Measurements from ENCODE around the gene HDLBP.

HDLBP gene

DNA sequence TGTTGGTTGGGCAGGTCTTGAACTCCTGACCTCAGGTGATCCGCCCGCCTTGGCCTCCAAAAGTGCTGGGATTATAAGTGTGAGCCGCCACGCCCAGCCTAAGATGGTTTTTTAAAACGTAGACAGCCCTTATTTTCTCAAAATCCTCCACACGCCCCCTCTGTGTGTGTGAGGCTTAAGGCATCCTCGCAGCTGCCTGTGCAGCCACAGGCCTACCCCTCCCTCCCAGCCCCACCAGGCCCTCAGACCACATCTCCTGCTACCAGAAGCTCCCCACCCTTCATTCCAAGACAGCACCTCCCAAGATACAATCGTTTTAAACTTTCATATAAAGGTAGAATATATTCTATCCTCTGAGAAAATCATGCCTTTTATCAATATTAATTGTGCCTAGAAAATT is 122.2 kb downstream of the HDLBP start:
- H3K4me1 ChIP-seq (ENCODE audit: control insufficient read depth in 5 of 5, insufficient read depth in 5 of 5, low read length in 5 of 5) = no peaks in the 10 kb centered on the region
- H3K9ac ChIP-seq (ENCODE audit: low read length in 5 of 5) = no peak overlapping the region
- no peaks in the 10 kb centered on the region for H3K36me3 ChIP-seq (ENCODE audit: control insufficient read depth in 5 of 5, insufficient read depth in 5 of 5, low read length in 5 of 5)
- no peaks in the 10 kb centered on the region for H3K9me3 ChIP-seq (ENCODE audit: control insufficient read depth in 5 of 5, low read length in 5 of 5)
- peaks cover 0 to 8% (median 3%) of the 10 kb centered on the region in 5 donors for H3K27me3 ChIP-seq (ENCODE audit: control insufficient read depth in 5 of 5, insufficient read depth in 4 of 5, low read length in 5 of 5)
- H3K27ac ChIP-seq (ENCODE audit: low read depth, low read length) = no peak overlapping the region
- no peak overlapping the region for H3K4me3 ChIP-seq (ENCODE audit: low read depth in 1 of 5, low read length in 5 of 5)

DNA sequence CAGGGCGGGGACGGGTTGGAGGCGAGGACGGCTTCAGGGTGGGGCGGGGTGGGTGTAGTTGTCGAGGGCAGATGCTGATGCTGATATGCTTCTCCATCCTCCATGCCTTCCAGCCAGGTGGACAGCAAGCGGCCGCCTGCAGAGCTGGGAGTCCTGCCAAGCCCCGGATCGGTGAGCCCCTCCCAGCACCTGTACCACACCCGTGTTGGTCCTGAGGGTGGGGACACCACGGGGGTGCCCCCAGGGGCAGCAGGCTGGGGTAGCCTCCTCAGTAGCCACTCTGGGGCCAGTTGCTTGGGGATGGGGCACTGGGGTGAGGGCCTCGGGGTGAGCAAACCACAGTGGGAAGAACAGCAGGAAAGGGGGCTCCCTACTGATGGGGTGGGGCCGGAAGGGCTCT is 124.4 kb downstream of the HDLBP start:
- no peaks in the 10 kb centered on the region for H3K4me1 ChIP-seq (ENCODE audit: control insufficient read depth in 5 of 5, insufficient read depth in 5 of 5, low read length in 5 of 5)
- H3K36me3 ChIP-seq (ENCODE audit: control insufficient read depth in 5 of 5, insufficient read depth in 5 of 5, low read length in 5 of 5) = no peaks in the 10 kb centered on the region
- no peak overlapping the region for H3K27ac ChIP-seq (ENCODE audit: low read depth, low read length)
- no peak overlapping the region for H3K4me3 ChIP-seq (ENCODE audit: low read depth in 1 of 5, low read length in 5 of 5)
- peaks cover 5 to 18% (median 12%) of the 10 kb centered on the region in 5 donors for H3K27me3 ChIP-seq (ENCODE audit: control insufficient read depth in 5 of 5, insufficient read depth in 4 of 5, low read length in 5 of 5)
- H3K9me3 ChIP-seq (ENCODE audit: control insufficient read depth in 5 of 5, low read length in 5 of 5) = no peaks in the 10 kb centered on the region
- H3K9ac ChIP-seq (ENCODE audit: low read length in 5 of 5) = no peak overlapping the region

- peaks cover 5 to 18% (median 12%) of the 10 kb centered on the region in 5 donors for H3K27me3 ChIP-seq (ENCODE audit: control insufficient read depth in 5 of 5, insufficient read depth in 4 of 5, low read length in 5 of 5)
- H3K27ac ChIP-seq (ENCODE audit: low read depth, low read length) = no peak overlapping the region
- no peaks in the 10 kb centered on the region for H3K36me3 ChIP-seq (ENCODE audit: control insufficient read depth in 5 of 5, insufficient read depth in 5 of 5, low read length in 5 of 5)
- H3K4me1 ChIP-seq (ENCODE audit: control insufficient read depth in 5 of 5, insufficient read depth in 5 of 5, low read length in 5 of 5) = no peaks in the 10 kb centered on the region
- H3K4me3 ChIP-seq (ENCODE audit: low read depth in 1 of 5, low read length in 5 of 5) = no peak overlapping the region
- H3K9me3 ChIP-seq (ENCODE audit: control insufficient read depth in 5 of 5, low read length in 5 of 5) = no peaks in the 10 kb centered on the region
- H3K9ac ChIP-seq (ENCODE audit: low read length in 5 of 5) = no peak overlapping the region
These were observed 125.0 kb downstream of the HDLBP start for GRCh38 chr2:241190291-241190981.

DNA sequence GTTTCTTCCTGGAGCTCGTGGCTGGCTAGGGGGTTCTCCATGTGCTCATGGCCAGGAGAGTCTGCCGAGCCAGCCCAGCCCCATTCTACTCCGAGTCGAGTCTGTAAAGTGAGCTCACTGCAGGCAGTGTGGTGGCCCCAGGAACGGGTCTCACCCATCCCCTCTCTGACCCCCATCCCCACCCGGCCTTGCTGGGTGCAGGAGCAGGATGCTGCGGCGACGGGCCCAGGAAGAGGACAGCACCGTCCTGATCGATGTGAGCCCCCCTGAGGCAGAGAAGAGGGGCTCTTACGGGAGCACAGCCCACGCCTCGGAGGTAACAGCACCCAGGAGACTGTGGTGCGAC is 125.6 kb downstream of the HDLBP start:
- Histone ChIP-seq H3K9ac (ENCODE audit: low read length in 5 of 5) (no peak overlapping the region), H3K4me3 (ENCODE audit: low read depth in 1 of 5, low read length in 5 of 5) (no peak overlapping the region), H3K27me3 (ENCODE audit: control insufficient read depth in 5 of 5, insufficient read depth in 4 of 5, low read length in 5 of 5) (peaks cover 5 to 18% (median 12%) of the 10 kb centered on the region in 5 donors), H3K9me3 (ENCODE audit: control insufficient read depth in 5 of 5, low read length in 5 of 5) (no peaks in the 10 kb centered on the region), H3K36me3 (ENCODE audit: control insufficient read depth in 5 of 5, insufficient read depth in 5 of 5, low read length in 5 of 5) (no peaks in the 10 kb centered on the region), H3K27ac (ENCODE audit: low read depth, low read length) (no peak overlapping the region), H3K4me1 (ENCODE audit: control insufficient read depth in 5 of 5, insufficient read depth in 5 of 5, low read length in 5 of 5) (no peaks in the 10 kb centered on the region)

DNA sequence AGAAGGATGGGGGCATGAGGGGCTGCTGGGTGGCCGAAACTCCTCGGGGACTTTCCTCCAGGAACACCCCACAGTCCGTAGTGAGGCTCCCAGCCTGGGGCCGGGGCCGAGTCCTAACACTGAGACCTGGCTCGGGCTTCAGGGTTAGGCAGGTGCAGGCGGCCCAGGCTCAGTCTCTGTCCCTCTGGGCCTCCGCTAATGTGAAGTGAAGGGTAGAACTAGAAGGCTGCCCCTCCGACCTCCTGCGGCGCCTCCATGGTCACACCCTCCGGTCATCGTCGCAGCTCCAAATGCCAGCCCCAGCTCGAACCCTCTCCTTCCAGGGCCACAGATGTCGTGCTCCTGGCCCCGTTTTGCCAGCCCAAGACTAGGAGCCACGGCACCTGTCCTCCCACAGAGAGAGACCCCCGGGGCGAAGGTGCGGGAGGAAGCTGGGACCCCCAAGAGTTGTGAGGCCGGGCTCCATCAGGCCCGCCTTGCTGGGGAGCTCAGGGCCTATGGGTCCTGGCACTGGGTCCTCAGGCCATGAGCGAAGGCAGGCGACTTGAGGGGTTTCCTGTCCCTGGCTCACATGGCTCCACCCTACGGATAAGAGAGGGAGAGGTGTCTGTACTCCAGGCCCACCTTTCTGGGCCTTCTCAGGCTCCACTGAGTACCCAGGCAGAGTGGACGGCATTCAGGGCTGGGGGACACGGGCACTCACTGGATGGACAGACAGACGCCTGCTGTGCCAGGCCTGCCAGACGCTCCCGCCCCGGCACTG is 126.2 kb downstream of the HDLBP start:
- no peak overlapping the region for H3K27ac ChIP-seq (ENCODE audit: low read depth, low read length)

DNA sequence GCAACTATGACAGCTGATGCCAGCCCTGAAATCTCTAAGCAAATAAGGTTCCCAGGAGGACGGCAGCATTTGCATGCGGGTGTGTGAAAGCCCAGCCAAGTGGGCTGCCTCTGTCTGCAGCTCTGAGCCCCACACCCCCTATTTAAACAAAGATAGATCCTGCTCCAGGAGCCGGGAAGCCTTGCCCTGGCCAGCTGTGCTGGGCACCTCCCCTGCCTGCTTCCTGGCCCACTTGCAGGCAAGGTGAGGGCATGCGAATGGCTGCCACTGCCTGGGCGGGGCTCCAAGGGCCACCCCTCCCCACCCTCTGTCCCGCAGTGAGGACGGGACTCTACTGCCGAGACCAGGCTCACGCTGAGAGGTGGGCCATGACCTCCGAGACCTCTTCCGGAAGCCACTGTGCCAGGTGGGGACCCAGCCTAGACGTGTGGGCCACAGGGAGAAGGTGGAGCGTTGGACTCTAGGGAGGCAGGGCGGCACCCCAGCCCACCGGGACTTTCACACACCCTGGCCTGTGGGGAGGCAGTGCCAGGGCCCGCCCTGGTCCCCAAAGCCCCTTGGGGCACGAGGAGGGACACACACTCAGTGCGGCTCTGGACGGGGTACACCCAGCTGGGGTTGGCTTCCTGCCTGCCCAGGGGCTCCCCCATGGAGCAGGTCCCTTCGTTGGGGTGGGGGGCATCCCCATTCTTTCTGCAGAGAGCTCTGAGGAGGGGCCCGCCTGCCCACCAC is 126.9 kb downstream of the HDLBP start, which contains the start of gene ANO7:
ANO7 (plus strand) TSS at position 317 of the 732 bp plus-strand sequence. CDS start 1,387 bp downstream, outside the sequence.
- Histone ChIP-seq H3K9me3 (ENCODE audit: control insufficient read depth in 5 of 5, low read length in 5 of 5) (no peaks in the 10 kb centered on the region), H3K9ac (ENCODE audit: low read length in 5 of 5) (no peak within 1 kb of the TSS), H3K27me3 (ENCODE audit: control insufficient read depth in 5 of 5, insufficient read depth in 4 of 5, low read length in 5 of 5) (peaks cover 5 to 18% (median 12%) of the 10 kb centered on the region in 5 donors), H3K4me3 (ENCODE audit: low read depth in 1 of 5, low read length in 5 of 5) (no peak within 1 kb of the TSS), H3K36me3 (ENCODE audit: control insufficient read depth in 5 of 5, insufficient read depth in 5 of 5, low read length in 5 of 5) (peaks cover 0 to 3% (median 2%) of the 10 kb centered on the region in 5 donors), H3K4me1 (ENCODE audit: control insufficient read depth in 5 of 5, insufficient read depth in 5 of 5, low read length in 5 of 5) (no peaks in the 10 kb centered on the region), H3K27ac (ENCODE audit: low read depth, low read length) (no peak within 1 kb of the TSS)

More for the DNA sequence above, 126.2 kb downstream of the HDLBP start:
- Histone ChIP-seq H3K4me1 (ENCODE audit: control insufficient read depth in 5 of 5, insufficient read depth in 5 of 5, low read length in 5 of 5) (no peaks in the 10 kb centered on the region), H3K36me3 (ENCODE audit: control insufficient read depth in 5 of 5, insufficient read depth in 5 of 5, low read length in 5 of 5) (no peaks in the 10 kb centered on the region), H3K9ac (ENCODE audit: low read length in 5 of 5) (no peak overlapping the region), H3K27me3 (ENCODE audit: control insufficient read depth in 5 of 5, insufficient read depth in 4 of 5, low read length in 5 of 5) (peaks cover 5 to 18% (median 12%) of the 10 kb centered on the region in 5 donors), H3K9me3 (ENCODE audit: control insufficient read depth in 5 of 5, low read length in 5 of 5) (no peaks in the 10 kb centered on the region), H3K4me3 (ENCODE audit: low read depth in 1 of 5, low read length in 5 of 5) (no peak overlapping the region)

GRCh38 chr2:241187918-241188234 is 127.6 kb downstream of the HDLBP start:
- no peaks in the 10 kb centered on the region for H3K4me1 ChIP-seq (ENCODE audit: control insufficient read depth in 5 of 5, insufficient read depth in 5 of 5, low read length in 5 of 5)
- H3K9me3 ChIP-seq (ENCODE audit: control insufficient read depth in 5 of 5, low read length in 5 of 5) = no peaks in the 10 kb centered on the region
- H3K27ac ChIP-seq (ENCODE audit: low read depth, low read length) = no peak overlapping the region
- H3K36me3 ChIP-seq (ENCODE audit: control insufficient read depth in 5 of 5, insufficient read depth in 5 of 5, low read length in 5 of 5) = peaks cover 0 to 10% (median 8%) of the 10 kb centered on the region in 5 donors
- no peak overlapping the region for H3K9ac ChIP-seq (ENCODE audit: low read length in 5 of 5)
- no peak overlapping the region for H3K4me3 ChIP-seq (ENCODE audit: low read depth in 1 of 5, low read length in 5 of 5)
- peaks cover 5 to 18% (median 12%) of the 10 kb centered on the region in 5 donors for H3K27me3 ChIP-seq (ENCODE audit: control insufficient read depth in 5 of 5, insufficient read depth in 4 of 5, low read length in 5 of 5)

DNA sequence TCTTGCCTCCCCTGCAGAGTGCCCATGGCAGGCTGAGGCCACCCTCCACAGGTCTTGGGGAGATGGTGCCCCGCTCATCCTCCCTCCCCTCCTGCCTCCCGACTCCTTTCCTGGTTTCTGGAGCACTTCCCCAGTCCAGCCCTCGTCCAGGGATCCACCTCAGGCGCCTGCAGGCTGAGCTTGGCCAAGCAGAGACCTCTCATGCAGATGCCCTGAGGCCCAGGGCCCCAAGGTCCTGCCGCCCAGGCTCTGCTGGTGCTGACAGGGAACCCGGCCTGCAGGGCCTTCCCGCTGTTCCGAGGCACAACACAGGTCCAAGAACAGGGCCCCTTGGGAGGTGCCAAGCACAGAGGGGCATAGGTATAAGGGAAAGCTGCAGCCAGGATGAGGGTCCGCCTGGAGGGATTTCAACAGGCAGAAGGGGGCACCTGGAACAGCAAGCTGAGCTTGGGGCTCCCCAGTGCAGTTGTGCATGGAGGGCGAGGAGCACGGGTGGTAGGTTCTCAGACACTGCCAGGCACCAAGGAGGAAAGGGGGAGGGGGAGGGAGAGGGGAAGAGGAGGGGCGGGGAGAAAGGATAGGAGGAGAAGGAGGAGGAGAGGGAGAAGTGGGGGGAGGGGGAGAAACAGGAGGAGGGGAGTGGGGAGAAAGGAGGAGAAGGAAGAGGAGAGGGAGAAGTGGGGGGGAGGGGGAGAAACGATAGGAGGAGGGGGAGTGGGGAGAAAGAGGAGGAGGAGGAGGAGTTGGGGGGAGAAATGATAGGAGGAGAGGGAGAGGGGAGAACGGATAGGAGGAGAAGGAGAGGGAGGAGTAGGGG is 128.2 kb downstream of the HDLBP start:
- H3K27ac ChIP-seq (ENCODE audit: low read depth, low read length) = no peak overlapping the region
- H3K4me1 ChIP-seq (ENCODE audit: control insufficient read depth in 5 of 5, insufficient read depth in 5 of 5, low read length in 5 of 5) = no peaks in the 10 kb centered on the region
- peaks cover 0 to 15% (median 14%) of the 10 kb centered on the region in 5 donors for H3K36me3 ChIP-seq (ENCODE audit: control insufficient read depth in 5 of 5, insufficient read depth in 5 of 5, low read length in 5 of 5)
- H3K27me3 ChIP-seq (ENCODE audit: control insufficient read depth in 5 of 5, insufficient read depth in 4 of 5, low read length in 5 of 5) = peaks cover 5 to 18% (median 12%) of the 10 kb centered on the region in 5 donors
- H3K4me3 ChIP-seq (ENCODE audit: low read depth in 1 of 5, low read length in 5 of 5) = no peak overlapping the region
- H3K9me3 ChIP-seq (ENCODE audit: control insufficient read depth in 5 of 5, low read length in 5 of 5) = no peaks in the 10 kb centered on the region
- H3K9ac ChIP-seq (ENCODE audit: low read length in 5 of 5) = no peak overlapping the region

GRCh38 chr2:241185961-241186360 is 129.5 kb downstream of the HDLBP start:
- H3K4me3 ChIP-seq (ENCODE audit: low read depth in 1 of 5, low read length in 5 of 5) = no peak overlapping the region
- no peaks in the 10 kb centered on the region for H3K4me1 ChIP-seq (ENCODE audit: control insufficient read depth in 5 of 5, insufficient read depth in 5 of 5, low read length in 5 of 5)
- H3K27ac ChIP-seq (ENCODE audit: low read depth, low read length) = no peak overlapping the region
- peaks cover 0 to 24% (median 17%) of the 10 kb centered on the region in 5 donors for H3K36me3 ChIP-seq (ENCODE audit: control insufficient read depth in 5 of 5, insufficient read depth in 5 of 5, low read length in 5 of 5)
- no peaks in the 10 kb centered on the region for H3K9me3 ChIP-seq (ENCODE audit: control insufficient read depth in 5 of 5, low read length in 5 of 5)
- H3K9ac ChIP-seq (ENCODE audit: low read length in 5 of 5) = no peak overlapping the region
- H3K27me3 ChIP-seq (ENCODE audit: control insufficient read depth in 5 of 5, insufficient read depth in 4 of 5, low read length in 5 of 5) = peaks cover 5 to 18% (median 12%) of the 10 kb centered on the region in 5 donors

Data from subcutaneous abdominal adipose tissue (tissue), 5 donors.